ENCODE measurements around the gene DPP9. TPM values are rescaled to one million over a fixed set of nuclear protein-coding genes. Genes with fewer than 3 reads are reported as not detected.

DPP9 gene
- total RNA-seq, 1 donor from 2014 or later: 17.1 TPM

DNA sequence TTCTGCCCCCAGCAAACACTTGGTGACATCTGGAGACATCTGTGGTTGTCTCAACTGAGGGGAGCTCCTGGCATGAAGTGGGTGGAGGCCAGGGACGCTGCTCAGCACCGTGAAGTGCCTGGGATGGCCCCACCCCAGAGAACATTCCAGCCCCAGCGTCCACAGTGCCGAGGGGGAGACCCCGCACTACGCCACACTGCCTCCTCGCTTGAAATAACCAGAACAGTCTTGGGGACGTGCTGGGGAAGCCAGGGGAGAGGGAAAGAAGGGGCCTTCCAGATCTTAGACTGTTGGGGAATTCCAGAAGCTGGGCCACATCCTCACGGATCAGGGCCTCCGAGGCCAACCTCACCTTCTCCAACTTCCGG is 4.2 kb downstream of the DPP9 start:
- DNase-seq (ENCODE audit: low spot score): no peak
- Histone ChIP-seq H4K20me1 (ENCODE audit: low read depth) (peaks cover 13% of the 10 kb centered on the region), H3K9ac (no peak overlapping the region), H3K4me3 (no peak overlapping the region), H3K27me3 (no peaks in the 10 kb centered on the region), H3F3A (ENCODE audit: low read depth) (no peaks in the 10 kb centered on the region), H3K79me2 (ENCODE audit: low read depth) (peaks cover 27% of the 10 kb centered on the region), H3K4me1 (peaks cover 7% of the 10 kb centered on the region), H2AFZ (replicated peaks) (no peak overlapping the region), H3K27ac (no peak overlapping the region), H3K36me3 (no peaks in the 10 kb centered on the region), H3K4me2 (no peak overlapping the region), H3K9me3 (ENCODE audit: low read depth) (no peaks in the 10 kb centered on the region)
- TF ChIP-seq, protein P1, sequence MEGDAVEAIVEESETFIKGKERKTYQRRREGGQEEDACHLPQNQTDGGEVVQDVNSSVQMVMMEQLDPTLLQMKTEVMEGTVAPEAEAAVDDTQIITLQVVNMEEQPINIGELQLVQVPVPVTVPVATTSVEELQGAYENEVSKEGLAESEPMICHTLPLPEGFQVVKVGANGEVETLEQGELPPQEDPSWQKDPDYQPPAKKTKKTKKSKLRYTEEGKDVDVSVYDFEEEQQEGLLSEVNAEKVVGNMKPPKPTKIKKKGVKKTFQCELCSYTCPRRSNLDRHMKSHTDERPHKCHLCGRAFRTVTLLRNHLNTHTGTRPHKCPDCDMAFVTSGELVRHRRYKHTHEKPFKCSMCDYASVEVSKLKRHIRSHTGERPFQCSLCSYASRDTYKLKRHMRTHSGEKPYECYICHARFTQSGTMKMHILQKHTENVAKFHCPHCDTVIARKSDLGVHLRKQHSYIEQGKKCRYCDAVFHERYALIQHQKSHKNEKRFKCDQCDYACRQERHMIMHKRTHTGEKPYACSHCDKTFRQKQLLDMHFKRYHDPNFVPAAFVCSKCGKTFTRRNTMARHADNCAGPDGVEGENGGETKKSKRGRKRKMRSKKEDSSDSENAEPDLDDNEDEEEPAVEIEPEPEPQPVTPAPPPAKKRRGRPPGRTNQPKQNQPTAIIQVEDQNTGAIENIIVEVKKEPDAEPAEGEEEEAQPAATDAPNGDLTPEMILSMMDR (IDR thresholded peaks at IDR 0.05): no peak
- TF ChIP-seq EZH2 (IDR thresholded peaks at IDR 0.05) (no peak), EZH2phosphoT487 (IDR thresholded peaks at IDR 0.05) (no peak)
- H3K27me3 Mint-ChIP-seq (ENCODE audit: insufficient read depth, low read depth): peaks cover 18% of the 10 kb centered on the region
- H3K36me3 Mint-ChIP-seq: peaks cover 12% of the 10 kb centered on the region
- H3K4me3 Mint-ChIP-seq: no peak overlapping the region
- H3K9me3 Mint-ChIP-seq: peaks cover 5% of the 10 kb centered on the region
- H3K27ac Mint-ChIP-seq: no peak overlapping the region
- H3K4me1 Mint-ChIP-seq: peaks cover 14% of the 10 kb centered on the region

DNA sequence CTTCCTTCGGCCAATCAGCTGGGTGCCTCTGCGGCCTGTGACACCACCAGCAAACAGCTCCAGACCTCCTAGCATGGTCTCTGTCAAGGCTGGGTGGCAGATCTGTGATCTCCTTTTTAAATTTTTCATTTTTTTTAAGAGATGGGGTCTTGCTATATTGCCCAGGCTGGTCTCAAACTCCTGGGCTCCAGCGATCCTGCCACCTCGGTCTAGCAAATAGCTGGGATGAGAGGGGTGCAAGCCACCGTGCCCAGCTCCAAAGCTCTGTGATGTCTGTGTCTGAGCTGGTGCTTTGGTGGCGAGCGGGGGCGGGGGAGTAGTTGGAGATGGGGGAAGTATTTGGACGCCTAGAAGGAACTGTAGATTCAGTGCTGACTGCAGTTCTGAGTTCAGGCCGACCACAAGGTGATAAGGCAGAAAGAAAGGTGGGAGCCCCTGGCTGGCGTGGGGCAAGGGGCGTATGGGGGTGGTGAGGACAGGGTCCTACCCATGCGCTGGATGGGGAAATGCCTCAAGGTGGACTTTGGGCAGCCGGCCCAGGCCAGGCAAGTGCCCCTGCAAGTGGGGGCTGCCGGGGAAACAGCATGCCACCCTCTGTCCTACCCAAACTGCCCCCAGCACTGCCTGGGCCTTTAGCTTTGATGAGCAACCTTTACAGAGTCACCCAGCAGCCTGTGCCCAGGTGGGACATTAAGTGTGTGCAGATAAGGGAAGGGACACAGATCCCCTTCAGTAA is 5.5 kb downstream of the DPP9 start:
- peaks cover 10% of the 10 kb centered on the region for H4K20me1 ChIP-seq (ENCODE audit: low read depth)
- no peak overlapping the region for H3K4me2 ChIP-seq
- no peak overlapping the region for H3K4me3 Mint-ChIP-seq
- no peaks in the 10 kb centered on the region for H3K9me3 ChIP-seq (ENCODE audit: low read depth)
- no peak for TF ChIP-seq EZH2phosphoT487 (IDR thresholded peaks at IDR 0.05)
- TF ChIP-seq, protein P1 (IDR thresholded peaks at IDR 0.05): no peak
- TF ChIP-seq EZH2 (IDR thresholded peaks at IDR 0.05): no peak
- H2AFZ ChIP-seq (replicated peaks): no peak overlapping the region
- no peak overlapping the region for H3K9ac ChIP-seq
- peaks cover 8% of the 10 kb centered on the region for H3K27me3 Mint-ChIP-seq (ENCODE audit: insufficient read depth, low read depth)
- H3K4me3 ChIP-seq: no peak overlapping the region
- H3K36me3 Mint-ChIP-seq: peaks cover 12% of the 10 kb centered on the region
- H3F3A ChIP-seq (ENCODE audit: low read depth): no peaks in the 10 kb centered on the region
- no peak overlapping the region for H3K27ac ChIP-seq
- H3K27ac Mint-ChIP-seq: no peak overlapping the region
- no peaks in the 10 kb centered on the region for H3K36me3 ChIP-seq
- peaks cover 7% of the 10 kb centered on the region for H3K4me1 ChIP-seq
- no peaks in the 10 kb centered on the region for H3K9me3 Mint-ChIP-seq
- no peak for DNase-seq (ENCODE audit: low spot score)
- H3K79me2 ChIP-seq (ENCODE audit: low read depth): peaks cover 23% of the 10 kb centered on the region
- peaks cover 10% of the 10 kb centered on the region for H3K4me1 Mint-ChIP-seq
- H3K27me3 ChIP-seq: no peaks in the 10 kb centered on the region

DNA sequence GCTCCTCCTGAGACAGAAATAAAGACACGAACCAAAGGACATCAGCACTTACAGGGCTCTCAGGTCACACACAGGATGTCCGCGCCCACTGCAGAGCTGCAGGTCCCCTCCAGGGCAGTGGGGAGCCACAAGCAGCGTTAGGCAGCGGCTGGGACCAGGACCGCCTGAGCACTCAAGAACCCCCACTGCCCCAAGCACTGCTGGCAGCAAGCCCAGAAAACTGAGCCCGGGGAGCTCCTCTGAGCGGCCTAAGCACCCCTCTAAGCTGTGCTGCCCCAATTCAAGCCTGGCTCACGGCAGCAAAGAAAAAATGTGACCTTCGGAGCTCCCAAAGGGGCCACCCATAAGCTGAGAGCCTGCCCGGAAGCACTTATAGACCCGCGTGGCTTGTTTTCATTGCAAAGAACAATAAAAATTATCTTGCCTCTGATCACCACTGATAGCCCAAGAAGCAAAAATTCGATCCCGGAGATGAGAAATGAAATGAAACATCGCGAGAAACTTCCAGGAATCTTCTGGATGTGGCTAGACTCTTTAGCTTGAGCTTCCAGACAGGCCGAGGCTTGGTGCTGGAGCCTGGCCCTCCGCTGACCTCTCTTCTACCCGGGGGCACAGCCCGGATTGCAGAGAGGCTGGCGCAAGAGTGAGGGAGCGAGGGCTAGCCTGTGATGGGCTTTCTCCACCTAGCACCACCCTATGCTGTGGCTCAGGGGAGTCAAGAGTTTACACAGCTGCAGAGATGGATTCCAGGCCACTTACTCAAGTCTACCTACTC is 6.3 kb downstream of the DPP9 start:
- peaks cover 12% of the 10 kb centered on the region for H3K36me3 Mint-ChIP-seq

More for the DNA sequence above, 6.3 kb downstream of the DPP9 start:
- no peak overlapping the region for H3K27ac ChIP-seq
- H3K79me2 ChIP-seq (ENCODE audit: low read depth): peaks cover 15% of the 10 kb centered on the region
- no peaks in the 10 kb centered on the region for H3K9me3 ChIP-seq (ENCODE audit: low read depth)
- H3K27me3 ChIP-seq: no peaks in the 10 kb centered on the region
- peaks cover 8% of the 10 kb centered on the region for H3K4me1 Mint-ChIP-seq
- peaks cover 2% of the 10 kb centered on the region for H3K4me1 ChIP-seq
- no peak overlapping the region for H3K4me3 Mint-ChIP-seq
- TF ChIP-seq, protein P1 (IDR thresholded peaks at IDR 0.05): no peak
- TF ChIP-seq EZH2 (IDR thresholded peaks at IDR 0.05) (no peak), EZH2phosphoT487 (IDR thresholded peaks at IDR 0.05) (no peak)
- no peak overlapping the region for H3K27ac Mint-ChIP-seq
- peaks cover 3% of the 10 kb centered on the region for H4K20me1 ChIP-seq (ENCODE audit: low read depth)
- no peak overlapping the region for H2AFZ ChIP-seq (replicated peaks)
- no peak for DNase-seq (ENCODE audit: low spot score)
- no peaks in the 10 kb centered on the region for H3K9me3 Mint-ChIP-seq
- H3K36me3 ChIP-seq: no peaks in the 10 kb centered on the region
- no peak overlapping the region for H3K4me2 ChIP-seq
- H3K27me3 Mint-ChIP-seq (ENCODE audit: insufficient read depth, low read depth): peaks cover 6% of the 10 kb centered on the region
- no peak overlapping the region for H3K4me3 ChIP-seq
- no peak overlapping the region for H3K9ac ChIP-seq
- no peaks in the 10 kb centered on the region for H3F3A ChIP-seq (ENCODE audit: low read depth)

All from neural progenitor cell (in vitro differentiated cells).